Measurements from ENCODE around the gene UPK3A. TPM values are rescaled to one million over a fixed set of nuclear protein-coding genes. Genes with fewer than 3 reads are reported as not detected.
A peak's percentile ranks its signal among the peaks of the same experiment; 100 is the strongest.

UPK3A gene
- total RNA-seq, 2 experiments from 2014 or later, result not detected

- Mint-ChIP-seq H3K27ac (no peak overlapping the region), H3K4me1 (ENCODE audit: low read depth) (peaks cover 17% of the 10 kb centered on the region), H3K9me3 (no peaks in the 10 kb centered on the region), H3K27me3 (peaks cover 14% of the 10 kb centered on the region), H3K36me3 (ENCODE audit: low read depth) (no peaks in the 10 kb centered on the region), H3K4me3 (peak overlapping the region; percentile 83)
- Histone ChIP-seq H3K27ac (ENCODE audit: low read depth in 1 of 2, low read length in 2 of 2) (no peak overlapping the region), H3K4me1 (ENCODE audit: insufficient read depth, low read length) (peaks cover 18% of the 10 kb centered on the region), H3K36me3 (ENCODE audit: insufficient read depth, low read length) (no peaks in the 10 kb centered on the region), H3K9me3 (ENCODE audit: control insufficient read depth in 1 of 2, insufficient read depth in 1 of 2, low read length in 2 of 2) (no peaks in the 10 kb centered on the region), H3K27me3 (ENCODE audit: control insufficient read depth in 1 of 2, insufficient read depth in 2 of 2, low read length in 2 of 2) (peaks cover 0 to 7% of the 10 kb centered on the region in 2 experiments), H3K4me3 (ENCODE audit: low read length) (peak overlapping the region; percentile 59)
- intact Hi-C loops (cut with DNase I, micrococcal nuclease), result loop anchor here (1.0 to 5.0 kb wide), 6 partner anchors 28 to 403 kb away; partner anchors contain the start of genes ATXN10 (in 1 of the 2) and FAM118A (in 1 of the 2)
- peak; percentile 99 for ATAC-seq (ENCODE audit: poor library complexity)
- POLR2A ChIA-PET, result interaction anchor here (1.5 kb wide), 1 partner anchor 28 kb away, joined by 4 read pairs; no protein-coding TSS in a partner anchor
- CTCF ChIA-PET, result interaction anchor here (0.7 to 1.6 kb wide), 3 partner anchors 40 to 90 kb away, joined by 3 read pairs; no protein-coding TSS in a partner anchor
- DNase-seq, result peak; percentile 81 to 97 (median 92)
- TF ChIP-seq CTCF (IDR thresholded peaks at IDR 0.05), result peak; percentile 83
Measured at GRCh38 chr22:45268958-45269844, 15.5 kb upstream of the UPK3A start.

GRCh38 chr22:45270095-45271020, 14.4 kb upstream of the UPK3A start:
- Mint-ChIP-seq H3K27me3 (peaks cover 14% of the 10 kb centered on the region), H3K27ac (no peak overlapping the region), H3K4me1 (ENCODE audit: low read depth) (peaks cover 17% of the 10 kb centered on the region), H3K36me3 (ENCODE audit: low read depth) (no peaks in the 10 kb centered on the region), H3K9me3 (no peaks in the 10 kb centered on the region), H3K4me3 (peak overlapping the region; percentile 83)
- no peaks in the 10 kb centered on the region for H3K36me3 ChIP-seq (ENCODE audit: insufficient read depth, low read length)
- H3K4me3 ChIP-seq (ENCODE audit: low read length), result no peak overlapping the region
- peaks cover 0 to 7% of the 10 kb centered on the region in 2 experiments for H3K27me3 ChIP-seq (ENCODE audit: control insufficient read depth in 1 of 2, insufficient read depth in 2 of 2, low read length in 2 of 2)
- H3K4me1 ChIP-seq (ENCODE audit: insufficient read depth, low read length), result peaks cover 18% of the 10 kb centered on the region
- ATAC-seq (ENCODE audit: poor library complexity) (no peak), DNase-seq (no peak)
- no peak for TF ChIP-seq CTCF (IDR thresholded peaks at IDR 0.05)
- CTCF ChIA-PET, result interaction anchor here (0.6 to 0.9 kb wide), 2 partner anchors 167 to 736 kb away, joined by 3 read pairs; no protein-coding TSS in a partner anchor
- POLR2A ChIA-PET, result no interaction called here
- H3K27ac ChIP-seq (ENCODE audit: low read depth in 1 of 2, low read length in 2 of 2), result no peak overlapping the region
- intact Hi-C loops (cut with DNase I, micrococcal nuclease), result no loop called here
- H3K9me3 ChIP-seq (ENCODE audit: control insufficient read depth in 1 of 2, insufficient read depth in 1 of 2, low read length in 2 of 2), result no peaks in the 10 kb centered on the region

GRCh38 chr22:45271667-45272201, 13.0 kb upstream of the UPK3A start:
- intact Hi-C loops (cut with DNase I, micrococcal nuclease), result no loop called here

More at GRCh38 chr22:45271667-45272201, 13.0 kb upstream of the UPK3A start:
- Histone ChIP-seq H3K9me3 (ENCODE audit: control insufficient read depth in 1 of 2, insufficient read depth in 1 of 2, low read length in 2 of 2) (no peaks in the 10 kb centered on the region), H3K27ac (ENCODE audit: low read depth in 1 of 2, low read length in 2 of 2) (no peak overlapping the region), H3K4me3 (ENCODE audit: low read length) (no peak overlapping the region), H3K36me3 (ENCODE audit: insufficient read depth, low read length) (no peaks in the 10 kb centered on the region), H3K4me1 (ENCODE audit: insufficient read depth, low read length) (peaks cover 18% of the 10 kb centered on the region), H3K27me3 (ENCODE audit: control insufficient read depth in 1 of 2, insufficient read depth in 2 of 2, low read length in 2 of 2) (peaks cover 0 to 7% of the 10 kb centered on the region in 2 experiments)
- H3K9me3 Mint-ChIP-seq, result no peaks in the 10 kb centered on the region
- POLR2A ChIA-PET, result interaction anchor here (1.0 kb wide), 1 partner anchor 38 kb away, joined by 3 read pairs; the partner anchor contains the start of gene FAM118A
- no peak overlapping the region for H3K27ac Mint-ChIP-seq
- H3K4me3 Mint-ChIP-seq, result no peak overlapping the region
- no peak for ATAC-seq (ENCODE audit: poor library complexity)
- peak in 1 of 14 experiments; percentile 31 for DNase-seq
- H3K27me3 Mint-ChIP-seq, result peaks cover 12% of the 10 kb centered on the region
- CTCF ChIA-PET, result no interaction called here
- H3K4me1 Mint-ChIP-seq (ENCODE audit: low read depth), result peaks cover 15% of the 10 kb centered on the region
- H3K36me3 Mint-ChIP-seq (ENCODE audit: low read depth), result no peaks in the 10 kb centered on the region
- no peak for TF ChIP-seq CTCF (IDR thresholded peaks at IDR 0.05)

All from CD4-positive, alpha-beta T cell (primary cell).